ENCODE measurements around the gene PLCL2. TPM values are rescaled to one million over a fixed set of nuclear protein-coding genes. Genes with fewer than 3 reads are reported as not detected.

Gene PLCL2
- total RNA-seq, 1 experiment from 2014 or later = 3.0 TPM

- DNase-seq (ENCODE audit: low read depth, low spot score) (no peak), ATAC-seq (no peak)
- TF ChIP-seq TCF7L2 (IDR thresholded peaks at IDR 0.05; ENCODE audit: low read depth, low read length) = no peak
- no peak for TF ChIP-seq POLR2AphosphoS5 (IDR thresholded peaks at IDR 0.05; ENCODE audit: low read depth, low read length)
- TF ChIP-seq SIN3A (IDR thresholded peaks at IDR 0.05; ENCODE audit: borderline replicate concordance, insufficient read depth, low read depth, low read length) = no peak
- no peak for TF ChIP-seq CTCF (IDR thresholded peaks at IDR 0.05)
- TF ChIP-seq REST (IDR thresholded peaks at IDR 0.05; ENCODE audit: insufficient read depth in 1 of 2, low read depth in 2 of 2, low read length in 1 of 2) = no peak
- Histone ChIP-seq H3K9me3 (ENCODE audit: control insufficient read depth, insufficient read depth, low read depth, low read length) (no peaks in the 10 kb centered on the region), H3K36me3 (ENCODE audit: control insufficient read depth, insufficient read depth, low read length) (no peaks in the 10 kb centered on the region), H3K27ac (ENCODE audit: low read length) (no peak overlapping the region), H3K4me1 (ENCODE audit: control insufficient read depth, insufficient read depth, low read length) (peaks cover 3% of the 10 kb centered on the region; the same call in 1 of the 2 replicates), H3K4me3 (ENCODE audit: low read depth in 2 of 2, low read length in 2 of 2) (no peak overlapping the region), H3K27me3 (ENCODE audit: control insufficient read depth, insufficient read depth, low read length) (no peaks in the 10 kb centered on the region)
- intact Hi-C loops (cut with micrococcal nuclease; ENCODE audit: unreplicated experiment) (no loop called here), in situ Hi-C loops (cut with HindIII; ENCODE audit: low pct_unique_long_range_greater_than_20kb, low sequenced_read_pairs) (no loop called here)
- BruUV-seq (replicated peaks) = no TSS peak
- CTCF ChIA-PET = interaction anchor here (0.5 kb wide), 1 partner anchor 26 kb away, joined by 3 read pairs; no protein-coding TSS in a partner anchor
- POLR2A ChIA-PET = no interaction called here
Measured at GRCh38 chr3:16900779-16901440, 16.2 kb downstream of the PLCL2 start.

- TF ChIP-seq POLR2AphosphoS5 (IDR thresholded peaks at IDR 0.05; ENCODE audit: low read depth, low read length) = no peak
- TF ChIP-seq SIN3A (IDR thresholded peaks at IDR 0.05; ENCODE audit: borderline replicate concordance, insufficient read depth, low read depth, low read length) = no peak
- no peak for TF ChIP-seq REST (IDR thresholded peaks at IDR 0.05; ENCODE audit: insufficient read depth in 1 of 2, low read depth in 2 of 2, low read length in 1 of 2)
- TF ChIP-seq CTCF (IDR thresholded peaks at IDR 0.05) = no peak
- no peak for TF ChIP-seq TCF7L2 (IDR thresholded peaks at IDR 0.05; ENCODE audit: low read depth, low read length)
- BruUV-seq (replicated peaks) = no TSS peak
- H3K27ac ChIP-seq (ENCODE audit: low read length) = no peak overlapping the region
- no peak for ATAC-seq
- no peak overlapping the region for H3K4me3 ChIP-seq (ENCODE audit: low read depth in 2 of 2, low read length in 2 of 2)
- H3K4me1 ChIP-seq (ENCODE audit: control insufficient read depth, insufficient read depth, low read length) = no peaks in the 10 kb centered on the region
- no peaks in the 10 kb centered on the region for H3K27me3 ChIP-seq (ENCODE audit: control insufficient read depth, insufficient read depth, low read length)
- no peak for DNase-seq (ENCODE audit: low read depth, low spot score)
- H3K9me3 ChIP-seq (ENCODE audit: control insufficient read depth, insufficient read depth, low read depth, low read length) = no peaks in the 10 kb centered on the region
- ChIA-PET CTCF (no interaction called here), POLR2A (no interaction called here)
- no peaks in the 10 kb centered on the region for H3K36me3 ChIP-seq (ENCODE audit: control insufficient read depth, insufficient read depth, low read length)
- intact Hi-C loops (cut with micrococcal nuclease; ENCODE audit: unreplicated experiment) = no loop called here
- in situ Hi-C loops (cut with HindIII; ENCODE audit: low pct_unique_long_range_greater_than_20kb, low sequenced_read_pairs) = no loop called here
Measured at GRCh38 chr3:16904423-16905417, 20.0 kb downstream of the PLCL2 start.

All from Panc1 (cell line).